Fibroblast of peridontal ligament (primary cell): Measurements from ENCODE around the gene ALG12.

Source experiments
- DNase-seq: peaks from one replicate; pipeline ENCODE4 v3.0.0-alpha.2; 2010; ENCODE audit errors: extremely low read depth

Gene ALG12

DNA sequence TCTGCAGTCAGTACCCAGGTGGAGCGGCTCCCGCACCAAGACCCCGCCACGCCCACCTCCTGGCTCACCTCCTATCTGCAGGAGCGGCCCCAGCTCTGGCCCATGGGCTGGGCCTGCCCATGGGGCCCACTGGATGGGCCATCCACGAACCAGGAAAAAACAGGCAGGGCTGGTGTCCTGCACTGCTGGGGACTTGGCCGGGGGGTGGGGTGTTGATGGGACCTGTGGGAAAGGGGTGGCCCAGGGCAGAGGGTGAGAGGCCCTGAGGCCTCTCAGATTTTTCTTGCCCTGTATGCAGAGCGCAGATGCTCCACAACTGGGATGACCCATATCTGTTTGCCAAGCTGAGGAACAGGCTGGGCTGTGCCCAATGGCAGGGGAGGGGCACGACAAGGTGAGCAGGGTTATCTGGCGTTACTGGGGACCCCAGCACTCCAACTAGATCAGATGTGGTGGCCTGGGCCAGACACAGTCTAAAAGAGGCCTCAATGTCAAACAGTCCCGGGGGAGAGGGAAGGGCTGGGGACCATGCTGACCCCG lies 39.7 kb upstream of the ALG12 start:
- no peak for DNase-seq

DNA sequence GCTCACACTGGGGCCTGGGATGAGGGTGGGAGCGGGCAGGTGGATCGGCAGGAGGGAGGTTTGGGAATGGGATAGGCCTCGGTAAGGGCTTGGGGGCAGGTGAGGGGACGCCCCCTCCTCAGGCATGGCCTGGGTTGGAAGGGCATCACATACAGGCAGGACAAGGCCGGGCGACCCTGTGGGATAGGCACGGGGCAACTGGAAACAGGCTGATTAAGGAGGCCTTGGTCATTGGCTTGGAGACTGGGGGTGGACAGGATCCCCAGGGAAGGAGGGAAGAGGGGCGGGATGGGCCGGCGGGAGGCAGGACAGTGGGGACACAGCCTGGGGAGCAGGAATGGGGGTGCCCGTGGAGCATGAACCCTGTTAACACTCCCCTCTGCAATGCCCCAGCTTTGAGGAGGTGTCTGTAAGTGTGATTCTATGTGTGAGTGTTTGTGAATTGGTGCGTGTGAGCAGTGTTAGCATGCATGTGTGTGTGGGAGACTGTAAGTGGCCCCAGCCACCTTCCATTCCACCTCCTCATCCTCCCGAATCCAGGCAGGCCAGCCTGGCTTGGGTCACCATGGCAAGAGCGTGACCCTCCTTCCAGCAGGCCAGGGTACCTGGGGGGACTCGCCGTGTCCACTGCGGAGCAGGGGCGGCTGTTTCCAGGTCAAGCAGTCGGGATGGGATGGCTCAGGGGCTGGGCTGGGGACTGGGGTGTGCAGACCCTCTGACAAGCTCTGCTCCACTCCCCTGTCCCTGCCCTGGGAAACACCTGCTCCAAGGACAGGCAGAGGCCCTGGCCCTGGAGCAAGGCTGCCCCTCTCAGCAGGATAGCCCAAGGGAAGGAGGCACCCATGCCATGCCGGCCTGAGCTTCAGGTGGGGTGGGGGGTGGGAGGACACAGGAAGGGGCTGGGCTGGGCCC lies 38.9 kb upstream of the ALG12 start:
- no peak for DNase-seq

DNA sequence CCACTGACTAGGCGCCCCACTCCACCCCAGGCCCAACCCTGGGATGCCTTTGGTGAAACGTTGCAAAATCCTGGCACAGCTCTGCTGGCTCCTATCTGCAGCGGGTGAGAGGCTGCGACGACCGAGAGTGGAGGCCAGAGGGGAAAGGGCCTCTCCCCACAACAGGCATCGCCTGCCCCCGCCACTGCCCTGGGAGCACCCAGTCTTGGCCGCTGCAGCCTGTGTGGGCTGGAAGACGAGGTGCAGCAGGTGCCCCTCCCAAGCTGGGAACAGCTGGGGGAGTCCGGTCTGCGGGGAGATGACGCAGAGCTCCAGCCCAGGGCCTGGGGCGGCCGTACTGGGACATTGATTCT lies 38.2 kb upstream of the ALG12 start:
- DNase-seq: no peak

DNA sequence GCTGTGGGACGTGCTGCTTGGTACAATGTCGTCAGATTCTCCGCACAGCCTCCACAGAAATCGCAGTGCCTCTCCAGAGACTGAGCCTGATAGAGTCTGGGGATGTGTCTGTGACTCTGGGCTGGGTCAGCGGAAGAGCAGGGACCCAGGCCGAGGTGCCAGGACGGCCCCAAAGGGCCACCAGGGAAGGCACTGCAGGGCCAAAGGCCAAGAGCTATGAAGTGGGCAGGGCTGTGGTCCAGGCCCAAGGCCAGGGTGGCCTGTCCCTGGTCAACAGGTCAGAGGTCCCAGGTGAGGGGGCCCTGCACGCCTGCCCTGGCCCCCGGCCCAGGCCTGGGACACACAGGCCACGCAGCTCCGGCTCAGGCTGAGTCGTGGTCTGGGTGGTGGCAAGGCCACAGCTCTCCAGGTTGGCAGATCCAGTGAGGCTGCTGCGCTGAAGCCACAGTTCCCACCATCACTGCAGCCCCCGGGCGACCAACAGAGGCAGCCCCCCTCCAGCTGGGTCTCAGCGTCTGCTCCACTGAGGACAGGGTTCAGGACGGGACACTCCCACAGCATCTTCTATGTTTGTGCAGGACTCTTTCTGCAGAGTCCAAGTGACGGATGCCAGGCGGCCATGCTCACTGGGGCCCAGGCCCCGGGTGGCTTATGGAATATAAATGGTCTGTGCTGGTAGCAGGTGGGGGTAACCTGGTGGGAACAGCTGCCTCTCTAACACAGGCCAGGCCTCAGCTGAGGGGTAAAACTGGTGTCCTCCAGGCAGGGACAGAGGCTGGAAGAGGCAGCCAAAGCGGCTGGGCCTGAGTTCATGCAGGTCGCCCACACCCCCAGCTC lies 37.6 kb upstream of the ALG12 start:
- DNase-seq: no peak

DNA sequence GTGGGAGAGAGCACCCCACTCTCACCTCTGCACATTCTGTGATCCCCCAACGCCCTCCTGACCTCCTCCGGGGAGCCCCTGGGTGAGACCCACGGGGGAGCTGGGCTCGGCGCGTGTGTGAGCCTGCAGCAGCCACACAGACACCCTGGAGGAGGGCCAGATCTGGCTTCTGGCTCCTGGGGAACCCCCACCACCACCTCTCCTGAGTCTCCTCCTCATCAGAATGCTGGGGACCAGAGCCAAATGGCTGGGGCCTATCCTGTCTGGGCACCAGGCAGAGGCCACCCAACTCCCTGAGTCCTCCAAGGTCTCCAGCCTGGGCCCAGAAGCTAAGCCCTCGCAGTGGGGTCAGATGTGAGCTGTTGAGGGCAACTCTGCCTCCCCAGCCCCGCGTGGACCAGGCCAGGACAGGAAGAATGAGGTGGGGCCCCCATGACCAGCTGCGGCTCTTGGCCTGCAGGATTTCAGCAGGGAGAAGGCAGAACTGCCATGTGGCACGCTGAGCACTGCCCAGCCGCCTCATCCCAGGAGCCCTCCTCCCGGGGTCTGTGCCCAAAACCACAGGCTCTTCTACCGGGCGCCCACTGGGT lies 36.8 kb upstream of the ALG12 start:
- no peak for DNase-seq

DNA sequence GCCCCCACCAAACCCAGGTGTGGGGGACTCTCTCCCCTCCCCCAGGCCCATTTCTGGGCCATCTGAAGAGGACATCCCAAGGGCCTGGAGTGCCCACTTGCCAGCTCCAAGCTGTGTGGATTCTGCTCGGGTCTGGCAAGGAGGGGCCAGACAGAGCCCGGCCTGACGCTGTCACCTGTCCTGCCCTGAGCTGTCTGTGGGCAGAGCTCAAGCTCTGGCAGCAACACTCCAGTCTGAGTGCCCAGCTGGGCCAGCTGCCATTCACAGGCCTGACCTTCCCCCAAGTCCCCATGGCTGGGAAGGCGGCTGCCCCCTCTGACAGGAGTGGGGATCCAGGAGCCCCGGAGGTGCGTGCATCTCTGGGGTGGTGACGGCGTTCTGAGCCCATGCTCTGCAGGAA lies 36.1 kb upstream of the ALG12 start:
- DNase-seq: no peak

DNA sequence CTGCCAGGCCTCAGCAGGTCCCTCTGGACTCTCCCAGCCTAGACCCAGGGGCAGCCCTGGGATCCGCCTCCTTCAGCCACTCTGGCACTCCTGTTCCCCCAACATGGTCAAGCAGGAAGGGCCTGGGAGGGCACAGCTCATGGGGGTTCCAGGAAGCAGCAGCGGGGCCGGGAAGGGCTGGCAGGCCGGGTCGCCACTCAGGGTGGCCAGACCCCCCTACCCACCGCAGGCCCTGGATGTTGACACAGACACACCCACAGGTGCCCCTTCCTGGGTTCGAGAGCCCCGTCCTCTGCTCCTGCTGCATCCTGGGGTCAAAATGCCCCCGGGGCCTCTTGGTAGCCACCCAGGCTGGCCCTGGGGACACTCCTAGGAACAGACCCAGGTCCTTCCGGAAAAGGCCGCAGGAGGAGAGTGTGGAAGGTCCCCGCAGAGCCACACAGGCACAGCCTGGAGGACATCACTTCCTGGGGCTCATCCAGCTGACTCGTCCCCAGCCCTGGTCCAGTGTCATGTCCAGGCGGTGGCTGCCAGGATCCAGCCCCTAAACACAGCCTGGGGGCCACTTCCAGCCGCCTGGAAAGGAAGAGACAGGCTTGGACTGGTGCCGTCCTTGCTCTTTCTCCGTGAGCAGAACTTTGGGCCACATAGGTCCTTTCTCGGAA lies 35.6 kb upstream of the ALG12 start:
- no peak for DNase-seq

DNA sequence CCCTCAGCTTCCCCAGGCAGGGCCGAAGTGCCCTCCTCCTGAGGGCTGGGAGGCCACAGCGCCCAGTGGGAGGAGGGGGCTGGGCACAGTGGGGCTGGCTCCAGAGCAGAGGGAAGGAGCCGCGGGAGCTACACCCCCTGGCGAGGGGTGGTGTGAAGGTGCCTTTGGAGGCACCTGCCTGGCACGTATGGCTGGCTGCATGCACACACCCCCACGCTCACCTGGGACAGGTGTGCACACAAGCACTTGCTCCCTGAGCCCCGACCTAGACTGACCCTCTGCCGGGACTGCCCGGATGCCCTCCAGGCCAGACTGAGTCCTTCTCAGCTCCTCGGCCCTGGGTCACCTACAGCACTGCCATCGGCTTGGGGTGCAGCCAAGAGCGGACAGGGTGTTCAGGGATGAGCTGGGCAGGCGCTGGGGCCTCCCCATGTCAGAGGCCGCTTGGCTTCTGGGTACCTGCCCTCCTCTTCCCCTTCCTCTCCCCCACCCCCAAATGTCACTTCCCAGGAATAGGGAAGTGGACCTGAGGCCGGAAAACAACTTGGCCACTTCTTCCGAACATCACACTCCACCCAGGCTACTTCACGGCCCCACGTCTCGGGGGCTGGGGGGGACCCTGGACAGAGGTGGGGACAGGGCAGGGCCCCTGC lies 34.9 kb upstream of the ALG12 start:
- DNase-seq: no peak

DNA sequence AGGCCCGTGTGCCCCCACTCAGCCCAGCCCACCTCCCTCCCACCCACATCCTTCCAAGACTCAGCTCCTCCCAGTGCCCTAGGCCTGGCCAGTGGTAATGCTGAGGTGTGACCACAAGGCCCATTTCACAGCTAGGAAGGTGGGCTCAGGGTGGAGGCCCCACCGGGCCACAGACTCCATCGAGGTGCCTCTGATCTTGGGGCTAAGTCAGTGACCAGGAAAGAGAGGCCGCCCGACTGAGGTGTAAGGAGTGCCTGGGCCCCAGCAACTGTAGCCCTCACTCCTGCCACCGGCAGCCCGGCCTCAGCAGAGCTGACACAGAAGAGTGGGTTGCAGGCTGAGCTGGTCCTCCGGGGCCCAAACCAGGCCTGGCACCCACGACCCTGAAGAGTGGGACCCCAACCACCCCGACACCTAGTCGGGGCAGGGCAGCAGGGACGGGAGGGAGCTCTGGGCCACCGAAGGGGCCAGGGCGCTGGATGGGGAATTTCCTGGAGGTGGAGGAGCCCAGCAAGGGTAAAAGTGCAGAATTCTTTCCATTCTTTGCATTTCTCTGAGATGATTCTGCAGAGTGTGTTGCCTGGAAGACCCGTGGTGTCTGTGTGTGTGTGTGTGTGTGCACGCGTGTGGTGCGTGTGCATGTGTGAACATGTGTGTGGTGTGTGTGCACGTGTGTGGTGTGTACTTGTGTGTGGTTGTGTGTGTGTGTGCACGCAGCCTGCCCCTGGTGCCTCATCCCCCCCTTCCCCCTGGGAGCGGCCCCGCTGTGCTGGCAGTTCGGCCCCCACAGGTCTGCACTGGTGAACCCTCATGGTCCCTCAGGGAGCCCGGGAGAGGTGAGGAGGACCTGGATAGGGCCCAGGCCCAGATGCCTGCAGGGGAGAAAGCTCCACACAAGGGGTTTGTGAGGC lies 34.0 kb upstream of the ALG12 start:
- DNase-seq: peak; percentile 54

DNA sequence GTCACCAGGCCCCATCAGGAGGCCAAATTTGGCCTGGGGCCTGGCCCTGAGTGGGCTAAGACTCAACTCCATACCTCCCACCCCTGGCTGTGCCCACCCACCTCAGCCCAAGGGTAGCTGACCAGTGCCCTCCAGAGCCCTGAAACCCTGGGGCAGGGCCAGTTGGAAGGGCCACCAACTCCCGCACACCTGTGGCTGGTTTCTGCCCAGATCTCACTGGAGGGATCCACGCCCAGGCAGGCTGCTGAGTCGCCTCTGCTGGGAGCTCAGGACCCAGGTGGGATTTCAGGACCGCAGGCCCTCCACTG lies 33.4 kb upstream of the ALG12 start:
- no peak for DNase-seq

DNA sequence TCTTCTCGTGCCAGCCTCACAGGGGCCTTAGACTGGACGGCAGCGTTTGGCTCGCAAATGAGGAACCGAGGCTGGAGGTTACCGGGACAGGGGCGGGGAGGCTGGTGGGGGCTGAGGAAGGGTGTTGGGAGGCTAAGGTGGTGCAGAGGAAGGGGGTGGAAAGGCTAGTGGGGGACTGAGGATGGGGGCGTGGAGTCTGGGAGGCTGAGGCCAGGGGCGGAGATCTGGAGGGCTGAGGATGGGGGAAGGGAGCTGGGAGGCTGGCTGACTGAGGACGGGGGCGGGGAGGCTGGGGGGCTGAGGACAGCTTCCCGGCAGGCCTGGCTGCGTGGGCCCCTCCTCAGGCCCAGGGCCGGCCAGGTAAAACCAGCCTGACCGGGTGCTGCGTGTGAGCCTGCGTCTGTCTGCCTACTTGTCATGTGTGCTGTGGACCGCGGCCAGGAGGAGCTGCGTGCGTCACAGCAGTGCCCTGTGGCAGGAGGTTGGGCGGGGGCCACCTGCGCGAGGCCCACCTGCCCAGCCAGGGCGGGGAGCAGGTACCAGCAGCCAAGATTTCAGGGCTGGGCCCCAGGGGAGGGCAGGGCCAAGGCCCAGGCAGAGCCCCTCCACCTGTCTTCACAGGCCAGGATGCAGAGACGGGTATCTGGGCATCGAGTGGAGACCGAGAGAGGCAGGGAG lies 32.9 kb upstream of the ALG12 start:
- DNase-seq: no peak

DNA sequence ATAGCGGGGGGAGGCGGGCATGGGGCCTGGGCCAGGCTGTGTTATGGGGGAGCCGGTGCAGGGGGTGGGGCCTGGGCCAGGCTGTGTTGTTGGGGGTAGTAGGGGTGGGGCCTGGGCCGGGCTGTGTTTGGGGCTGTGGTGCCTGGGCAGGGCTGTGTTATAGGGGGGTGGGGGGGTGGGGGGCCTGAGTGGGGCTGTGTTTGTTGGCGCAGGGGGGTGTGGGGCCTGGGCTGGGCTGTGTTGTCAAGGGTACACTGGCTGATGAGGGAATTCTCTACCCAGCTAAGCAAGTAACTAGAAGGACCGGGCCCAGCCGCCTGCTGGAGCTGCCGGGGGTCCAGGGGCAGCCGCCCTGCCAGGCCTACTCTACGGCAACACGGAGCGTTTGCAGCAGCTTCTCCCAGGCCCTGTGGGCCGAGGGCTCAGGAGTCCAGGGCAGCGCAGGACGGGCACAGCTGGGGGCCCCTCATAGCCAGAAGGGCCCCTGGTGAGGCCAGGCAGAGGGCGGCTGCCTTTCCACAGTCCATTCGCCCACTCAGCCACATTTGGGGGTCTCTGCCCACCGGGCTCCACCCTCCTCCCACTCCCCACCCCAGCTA lies 32.3 kb upstream of the ALG12 start:
- DNase-seq: no peak

DNA sequence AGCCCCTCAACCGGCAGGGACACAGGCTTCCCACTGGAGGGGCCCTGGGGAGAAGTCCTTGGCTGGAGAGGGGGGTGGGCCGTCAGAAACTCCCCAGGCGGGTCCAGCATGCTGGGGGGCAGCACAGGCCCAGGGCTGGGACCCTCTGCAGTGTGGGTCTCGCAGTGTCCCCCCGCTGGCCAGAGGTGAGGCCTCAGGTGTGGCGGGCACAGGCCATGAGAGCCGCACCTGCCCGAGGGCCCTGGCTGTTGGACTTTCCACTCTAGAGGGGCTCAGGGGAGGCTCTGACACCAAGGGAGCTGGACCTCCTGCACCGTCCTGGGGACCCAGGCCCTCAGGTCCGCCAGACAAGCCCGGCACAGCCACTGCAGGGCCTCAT lies 31.7 kb upstream of the ALG12 start:
- no peak for DNase-seq

DNA sequence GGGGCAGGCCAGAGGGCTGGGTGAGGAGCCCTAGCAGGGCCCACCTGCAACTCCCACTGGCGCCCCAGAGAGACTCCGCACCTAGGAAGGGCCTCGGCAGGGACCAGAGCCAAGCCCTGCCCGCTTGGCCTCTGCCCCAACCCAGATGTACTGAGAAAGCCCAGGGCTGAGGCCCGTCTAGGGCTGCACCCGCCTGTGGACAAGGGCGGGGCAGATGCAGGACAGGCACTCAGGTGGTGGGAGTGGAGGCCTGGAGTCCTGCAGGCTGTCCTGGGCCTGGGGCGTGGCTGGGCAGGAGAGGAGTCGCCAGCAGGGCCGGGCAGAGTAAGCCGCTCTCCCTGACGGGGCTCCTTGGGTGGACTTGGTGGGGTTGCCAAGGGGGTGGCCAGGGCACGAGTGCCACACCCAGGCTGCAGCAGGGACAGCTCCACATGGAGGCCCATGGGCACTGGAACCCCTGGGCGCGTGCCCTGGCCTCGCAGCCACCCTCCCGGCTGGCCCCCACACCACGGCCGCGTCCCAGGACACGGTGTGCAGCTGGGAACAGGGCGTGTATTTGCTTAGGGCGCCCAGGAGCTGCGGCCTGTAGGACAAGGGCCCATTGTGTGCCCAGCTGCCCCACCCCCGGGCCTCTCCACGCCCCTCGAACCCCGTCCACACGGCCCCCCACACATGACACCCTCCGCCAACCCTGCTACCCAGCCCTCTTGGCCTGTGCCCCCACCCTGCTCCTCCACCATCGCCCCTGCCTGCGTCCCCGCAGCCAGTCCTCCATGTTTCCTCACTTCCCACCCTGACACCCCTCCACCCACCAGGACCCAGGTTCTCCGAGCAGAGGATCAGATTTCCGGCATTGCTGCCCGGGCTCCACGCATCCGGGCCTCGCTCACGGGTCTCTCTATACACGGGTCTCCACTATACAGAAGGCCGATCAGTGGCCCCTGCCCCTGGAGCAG lies 31.0 kb upstream of the ALG12 start:
- DNase-seq: no peak

DNA sequence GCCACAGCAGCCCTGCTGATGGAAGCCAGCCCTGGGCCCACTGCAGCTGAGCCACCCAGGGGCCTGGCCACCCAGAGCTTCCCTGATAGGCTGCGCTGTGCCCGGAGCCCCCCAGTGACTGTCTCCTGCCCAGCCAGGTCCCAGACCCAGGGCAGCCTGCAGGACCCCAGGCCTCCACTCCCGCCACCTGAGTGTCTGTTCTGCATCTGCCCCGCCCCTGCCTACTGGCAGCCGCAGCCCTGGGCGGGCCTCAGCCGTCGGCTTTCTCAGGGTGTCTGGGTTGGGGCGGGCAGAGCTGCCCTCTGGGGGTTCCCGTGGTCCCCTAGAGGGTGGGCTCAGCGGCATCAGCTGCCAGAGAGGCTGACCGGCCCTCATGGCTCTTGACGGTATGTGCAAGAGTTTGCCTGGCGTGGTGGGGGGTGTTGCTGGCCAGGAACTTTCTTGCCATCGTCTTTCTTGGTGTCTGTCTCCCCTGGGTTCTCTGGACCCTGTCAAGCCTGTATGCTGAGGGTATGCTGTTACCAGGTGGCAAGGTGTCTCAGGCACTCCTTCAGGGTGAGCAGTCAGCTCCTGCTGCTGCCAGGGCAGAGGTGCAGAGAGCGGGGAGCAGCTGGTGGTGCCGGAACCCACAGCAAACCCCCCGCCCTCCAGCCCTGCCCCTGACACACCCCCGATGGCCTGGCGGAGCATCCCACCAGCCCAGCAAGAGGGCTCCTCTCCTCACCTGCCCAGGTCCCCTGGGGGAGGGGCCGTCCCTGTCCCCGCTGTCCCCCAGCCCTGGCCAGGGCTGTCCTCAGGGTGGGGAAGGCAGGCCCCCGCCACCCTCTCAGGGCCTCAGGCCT lies 30.1 kb upstream of the ALG12 start:
- no peak for DNase-seq

DNA sequence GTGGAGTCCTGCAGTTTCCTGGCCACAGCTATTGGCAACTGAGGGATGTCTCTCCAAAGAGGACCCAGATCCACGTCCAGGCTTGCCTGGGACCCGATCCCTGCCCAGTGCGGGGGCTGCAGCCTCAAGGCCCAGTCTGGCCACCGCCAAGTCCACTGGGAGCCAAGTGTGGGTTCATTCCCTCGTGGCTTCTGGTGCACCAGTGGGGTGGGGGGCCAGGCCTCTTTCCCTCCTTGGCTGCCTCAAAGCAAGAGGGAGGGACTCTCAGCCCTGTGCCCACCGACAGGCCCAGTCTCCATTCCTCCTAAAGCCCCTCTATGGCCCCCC lies 29.0 kb upstream of the ALG12 start:
- no peak for DNase-seq

DNA sequence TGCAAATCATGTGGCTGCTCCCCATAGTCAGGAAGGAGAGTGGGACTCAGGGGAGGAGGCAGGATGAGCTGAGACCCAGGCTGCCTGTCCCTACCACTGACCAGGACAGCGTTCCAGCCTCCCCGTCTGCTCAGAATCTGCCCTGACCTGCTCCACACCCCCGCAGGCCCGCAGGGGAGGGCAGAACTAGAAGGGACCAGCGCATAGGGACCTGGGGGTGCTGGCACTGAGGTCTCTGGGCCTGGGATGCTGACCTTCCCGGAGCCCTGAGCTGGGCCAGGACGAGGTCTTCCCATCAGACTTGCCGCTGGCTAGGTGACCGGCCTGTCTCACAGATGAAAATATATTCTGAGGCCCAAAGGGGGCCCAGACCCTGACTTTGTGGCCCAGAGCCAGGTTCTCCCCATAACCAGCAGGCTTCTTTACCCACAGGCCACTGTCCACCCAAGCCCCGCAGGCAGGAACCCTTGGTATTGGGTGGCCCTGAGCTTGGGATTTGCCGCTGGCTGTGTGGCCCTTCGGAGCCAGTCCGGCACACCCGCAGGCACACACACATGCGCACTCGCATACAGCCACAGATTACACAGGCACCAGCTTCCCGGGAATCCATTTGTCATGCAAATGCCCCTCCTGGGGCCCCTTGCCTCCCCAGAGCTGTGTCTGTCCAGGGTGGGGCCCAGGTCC lies 28.5 kb upstream of the ALG12 start:
- DNase-seq: no peak
